ENCODE results near the gene KIAA0040.

Gene KIAA0040

GRCh38 chr1:175148068-175148467, 44.5 kb downstream of the KIAA0040 start:
- no peak for DNase-seq
- Mint-ChIP-seq H3K4me1 (peaks cover 2% of the 10 kb centered on the region), H3K27me3 (peaks cover 26% of the 10 kb centered on the region), H3K4me3 (no peak overlapping the region), H3K9me3 (no peaks in the 10 kb centered on the region), H3K36me3 (ENCODE audit: low read depth) (no peaks in the 10 kb centered on the region), H3K27ac (no peak overlapping the region)
- ATAC-seq: no peak

GRCh38 chr1:175147569-175147968, 45.0 kb downstream of the KIAA0040 start:
- H3K27me3 Mint-ChIP-seq: peaks cover 22% of the 10 kb centered on the region
- H3K36me3 Mint-ChIP-seq (ENCODE audit: low read depth): no peaks in the 10 kb centered on the region
- DNase-seq: no peak
- H3K9me3 Mint-ChIP-seq: no peaks in the 10 kb centered on the region
- H3K27ac Mint-ChIP-seq: no peak overlapping the region
- H3K4me3 Mint-ChIP-seq: no peak overlapping the region
- ATAC-seq: no peak
- peaks cover 2% of the 10 kb centered on the region for H3K4me1 Mint-ChIP-seq

- Mint-ChIP-seq H3K4me1 (no peaks in the 10 kb centered on the region), H3K9me3 (no peaks in the 10 kb centered on the region), H3K27me3 (peaks cover 17% of the 10 kb centered on the region), H3K36me3 (ENCODE audit: low read depth) (no peaks in the 10 kb centered on the region), H3K27ac (no peak overlapping the region), H3K4me3 (no peak overlapping the region)
- DNase-seq: peak; percentile 82
- ATAC-seq: peak; percentile 90
These were observed 45.9 kb downstream of the KIAA0040 start for GRCh38 chr1:175146529-175147213.

GRCh38 chr1:175145899-175146528, 46.6 kb downstream of the KIAA0040 start:
- Mint-ChIP-seq H3K4me3 (no peak overlapping the region), H3K27me3 (peaks cover 10% of the 10 kb centered on the region), H3K4me1 (no peaks in the 10 kb centered on the region), H3K36me3 (ENCODE audit: low read depth) (no peaks in the 10 kb centered on the region), H3K27ac (no peak overlapping the region), H3K9me3 (no peaks in the 10 kb centered on the region)
- ATAC-seq (no peak), DNase-seq (no peak)

GRCh38 chr1:175138579-175138978, 54.0 kb downstream of the KIAA0040 start:
- ATAC-seq: no peak
- H3K9me3 Mint-ChIP-seq: no peaks in the 10 kb centered on the region
- no peaks in the 10 kb centered on the region for H3K4me1 Mint-ChIP-seq
- no peaks in the 10 kb centered on the region for H3K36me3 Mint-ChIP-seq (ENCODE audit: low read depth)
- no peak for DNase-seq
- no peak overlapping the region for H3K27ac Mint-ChIP-seq
- no peak overlapping the region for H3K4me3 Mint-ChIP-seq
- H3K27me3 Mint-ChIP-seq: peaks cover 23% of the 10 kb centered on the region

- no peak overlapping the region for H3K4me3 Mint-ChIP-seq
These were observed 55.2 kb downstream of the KIAA0040 start for GRCh38 chr1:175137369-175137768.

GRCh38 chr1:175136246-175136645, 56.3 kb downstream of the KIAA0040 start:
- H3K4me3 Mint-ChIP-seq: no peak overlapping the region
- ATAC-seq (no peak), DNase-seq (no peak)
- no peaks in the 10 kb centered on the region for H3K4me1 Mint-ChIP-seq
- H3K27me3 Mint-ChIP-seq: peaks cover 23% of the 10 kb centered on the region
- no peaks in the 10 kb centered on the region for H3K36me3 Mint-ChIP-seq (ENCODE audit: low read depth)
- no peak overlapping the region for H3K27ac Mint-ChIP-seq
- H3K9me3 Mint-ChIP-seq: no peaks in the 10 kb centered on the region

More at GRCh38 chr1:175137369-175137768, 55.2 kb downstream of the KIAA0040 start:
- ATAC-seq (no peak), DNase-seq (no peak)
- Mint-ChIP-seq H3K9me3 (no peaks in the 10 kb centered on the region), H3K36me3 (ENCODE audit: low read depth) (no peaks in the 10 kb centered on the region), H3K27me3 (peaks cover 23% of the 10 kb centered on the region), H3K4me1 (no peaks in the 10 kb centered on the region), H3K27ac (no peak overlapping the region)

GRCh38 chr1:175134500-175134899, 58.1 kb downstream of the KIAA0040 start:
- Mint-ChIP-seq H3K4me3 (no peak overlapping the region), H3K4me1 (no peaks in the 10 kb centered on the region), H3K36me3 (ENCODE audit: low read depth) (no peaks in the 10 kb centered on the region), H3K27me3 (peaks cover 23% of the 10 kb centered on the region), H3K9me3 (no peaks in the 10 kb centered on the region), H3K27ac (peak overlapping the region; percentile 4)
- no peak for ATAC-seq
- no peak for DNase-seq

GRCh38 chr1:175133673-175134435, 58.7 kb downstream of the KIAA0040 start:
- DNase-seq (no peak), ATAC-seq (peak; percentile 7)
- Mint-ChIP-seq H3K9me3 (no peaks in the 10 kb centered on the region), H3K4me3 (no peak overlapping the region), H3K27me3 (peaks cover 23% of the 10 kb centered on the region), H3K36me3 (ENCODE audit: low read depth) (no peaks in the 10 kb centered on the region), H3K4me1 (no peaks in the 10 kb centered on the region), H3K27ac (no peak overlapping the region)

GRCh38 chr1:175132436-175132835, 60.1 kb downstream of the KIAA0040 start:
- no peak overlapping the region for H3K4me3 Mint-ChIP-seq
- H3K36me3 Mint-ChIP-seq (ENCODE audit: low read depth): no peaks in the 10 kb centered on the region
- no peak overlapping the region for H3K27ac Mint-ChIP-seq
- peaks cover 19% of the 10 kb centered on the region for H3K27me3 Mint-ChIP-seq
- ATAC-seq (no peak), DNase-seq (no peak)
- H3K4me1 Mint-ChIP-seq: no peaks in the 10 kb centered on the region
- no peaks in the 10 kb centered on the region for H3K9me3 Mint-ChIP-seq

GRCh38 chr1:175131095-175131494, 61.5 kb downstream of the KIAA0040 start:
- no peak for DNase-seq
- Mint-ChIP-seq H3K27me3 (peaks cover 9% of the 10 kb centered on the region), H3K4me1 (no peaks in the 10 kb centered on the region), H3K27ac (no peak overlapping the region), H3K9me3 (no peaks in the 10 kb centered on the region), H3K36me3 (ENCODE audit: low read depth) (no peaks in the 10 kb centered on the region), H3K4me3 (no peak overlapping the region)
- ATAC-seq: no peak

GRCh38 chr1:175130649-175131045, 61.9 kb downstream of the KIAA0040 start:
- Mint-ChIP-seq H3K4me3 (no peak overlapping the region), H3K4me1 (no peaks in the 10 kb centered on the region), H3K36me3 (ENCODE audit: low read depth) (no peaks in the 10 kb centered on the region), H3K27ac (no peak overlapping the region), H3K9me3 (no peaks in the 10 kb centered on the region), H3K27me3 (peaks cover 6% of the 10 kb centered on the region)
- DNase-seq (no peak), ATAC-seq (no peak)

GRCh38 chr1:175129997-175130648, 62.5 kb downstream of the KIAA0040 start:
- Mint-ChIP-seq H3K4me1 (no peaks in the 10 kb centered on the region), H3K36me3 (ENCODE audit: low read depth) (no peaks in the 10 kb centered on the region), H3K9me3 (no peaks in the 10 kb centered on the region), H3K4me3 (no peak overlapping the region), H3K27ac (no peak overlapping the region), H3K27me3 (peaks cover 6% of the 10 kb centered on the region)
- no peak for ATAC-seq
- no peak for DNase-seq

- Mint-ChIP-seq H3K36me3 (ENCODE audit: low read depth) (no peaks in the 10 kb centered on the region), H3K9me3 (no peaks in the 10 kb centered on the region), H3K27ac (no peak overlapping the region), H3K4me3 (no peak overlapping the region), H3K4me1 (no peaks in the 10 kb centered on the region), H3K27me3 (peaks cover 2% of the 10 kb centered on the region)
- ATAC-seq (no peak), DNase-seq (no peak)
These were observed 63.0 kb downstream of the KIAA0040 start for GRCh38 chr1:175129644-175129996.

- Mint-ChIP-seq H3K4me1 (no peaks in the 10 kb centered on the region), H3K27ac (no peak overlapping the region), H3K4me3 (no peak overlapping the region), H3K36me3 (ENCODE audit: low read depth) (no peaks in the 10 kb centered on the region), H3K9me3 (no peaks in the 10 kb centered on the region), H3K27me3 (no peaks in the 10 kb centered on the region)
- DNase-seq (no peak), ATAC-seq (no peak)
These were observed 63.4 kb downstream of the KIAA0040 start for GRCh38 chr1:175129182-175129581.

All from activated naive CD8-positive, alpha-beta T cell treated with anti-CD3 and anti-CD28 coated beads, Interleukin-2, amount 50 U/mL, for 24 hours (primary cell).